ENCODE data around the gene GLCE. TPM values are rescaled to one million over a fixed set of nuclear protein-coding genes. Genes with fewer than 3 reads are reported as not detected.

GLCE gene
- total RNA-seq, 1 experiment from 2014 or later = 18.6 TPM

GRCh38 chr15:69316291-69316690, 155.9 kb downstream of the GLCE start:
- no peak for DNase-seq (ENCODE audit: low read depth)

GRCh38 chr15:69317392-69317841, 157.0 kb downstream of the GLCE start:
- DNase-seq (ENCODE audit: low read depth) = no peak

DNA sequence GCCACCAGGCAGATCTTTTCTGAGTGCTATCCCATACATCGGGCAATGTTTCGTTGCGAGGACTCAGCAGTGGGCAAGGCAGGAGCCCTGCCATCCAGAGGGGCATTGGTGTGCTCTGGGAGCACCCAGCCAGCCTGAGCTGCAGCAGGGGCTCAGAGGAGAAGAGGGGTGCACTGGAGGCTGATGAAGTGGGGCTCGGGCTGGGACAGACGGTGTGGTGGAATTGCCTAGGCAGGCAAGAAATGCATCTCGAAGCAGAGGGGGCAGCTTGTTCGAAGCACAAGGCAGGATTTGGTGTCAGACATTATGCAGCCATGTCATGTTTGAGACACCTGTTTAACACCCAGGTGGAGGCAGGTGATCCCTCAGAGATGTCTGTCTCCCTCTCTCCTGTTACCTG, 157.6 kb downstream of the GLCE start:
- no peak for DNase-seq (ENCODE audit: low read depth)

DNA sequence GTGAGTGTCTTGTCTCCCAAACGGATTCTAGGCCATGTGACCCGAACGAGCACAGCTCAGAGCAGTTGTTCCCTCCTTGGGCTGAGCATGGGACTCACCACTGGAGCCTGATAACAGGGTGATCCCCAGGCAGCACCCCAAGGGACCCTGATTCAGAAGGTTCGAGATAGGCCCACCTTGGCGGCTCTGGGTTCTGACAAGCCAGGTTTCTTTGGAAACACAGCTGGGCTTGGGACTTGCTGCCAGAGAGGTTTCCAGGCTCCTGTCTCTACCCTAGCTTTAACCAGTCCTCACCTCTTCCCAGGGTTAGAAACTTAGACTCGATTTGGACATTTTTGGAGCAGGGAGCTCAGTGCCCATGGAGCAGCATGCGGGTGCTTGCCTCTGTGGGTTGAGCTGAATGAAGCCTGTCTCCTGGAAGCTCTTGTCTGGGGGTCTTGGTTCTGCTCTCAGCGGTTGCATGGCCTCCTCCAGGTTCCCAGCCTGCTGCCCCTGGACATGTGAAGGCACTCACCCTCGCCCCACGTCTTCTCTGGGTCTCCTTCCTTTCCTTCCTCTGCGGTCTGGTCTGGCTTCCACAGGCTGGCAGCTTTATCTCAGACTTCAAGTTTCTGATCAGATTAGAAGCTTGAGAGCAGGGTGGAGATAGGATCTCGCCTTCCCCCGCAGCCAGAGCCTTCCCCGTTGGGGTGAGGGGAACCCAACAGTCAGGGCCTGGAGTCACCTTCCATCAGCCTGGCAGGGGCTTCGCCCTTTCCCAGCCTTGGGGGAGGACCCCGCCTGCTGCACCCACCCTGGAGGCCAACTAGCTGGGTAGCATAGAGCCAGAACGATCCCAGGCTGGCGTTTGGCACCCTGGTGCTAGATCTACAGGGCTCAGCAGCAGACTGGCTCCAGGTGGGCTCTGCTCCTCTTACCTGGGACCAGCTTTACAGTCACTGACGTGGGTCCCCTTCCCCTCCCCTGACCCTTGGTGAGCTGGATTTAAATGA, 159.2 kb downstream of the GLCE start:
- DNase-seq (ENCODE audit: low read depth) = no peak

GRCh38 chr15:69320977-69321554, 160.6 kb downstream of the GLCE start:
- DNase-seq (ENCODE audit: low read depth) = no peak

Other genes with a start within 250 kb of the GLCE start
- not detected in 2 replicates for gene SPESP1, start 230.1 kb upstream of the GLCE start, total RNA-seq (2014; rRNA removed; shearing (Covaris generic))
- 0.03 and 1.1 TPM in 2 replicates for gene NOX5, start 145.9 kb upstream of the GLCE start, total RNA-seq (2014; rRNA removed; shearing (Covaris generic))
- gene PAQR5, start 138.3 kb downstream of the GLCE start, total RNA-seq (2014; rRNA removed; shearing (Covaris generic)) = 5.3 and 6.5 TPM in 2 replicates

Measured in HT1080 (cell line).